Measurements from ENCODE around the gene PROK2.

The PROK2 gene

DNA sequence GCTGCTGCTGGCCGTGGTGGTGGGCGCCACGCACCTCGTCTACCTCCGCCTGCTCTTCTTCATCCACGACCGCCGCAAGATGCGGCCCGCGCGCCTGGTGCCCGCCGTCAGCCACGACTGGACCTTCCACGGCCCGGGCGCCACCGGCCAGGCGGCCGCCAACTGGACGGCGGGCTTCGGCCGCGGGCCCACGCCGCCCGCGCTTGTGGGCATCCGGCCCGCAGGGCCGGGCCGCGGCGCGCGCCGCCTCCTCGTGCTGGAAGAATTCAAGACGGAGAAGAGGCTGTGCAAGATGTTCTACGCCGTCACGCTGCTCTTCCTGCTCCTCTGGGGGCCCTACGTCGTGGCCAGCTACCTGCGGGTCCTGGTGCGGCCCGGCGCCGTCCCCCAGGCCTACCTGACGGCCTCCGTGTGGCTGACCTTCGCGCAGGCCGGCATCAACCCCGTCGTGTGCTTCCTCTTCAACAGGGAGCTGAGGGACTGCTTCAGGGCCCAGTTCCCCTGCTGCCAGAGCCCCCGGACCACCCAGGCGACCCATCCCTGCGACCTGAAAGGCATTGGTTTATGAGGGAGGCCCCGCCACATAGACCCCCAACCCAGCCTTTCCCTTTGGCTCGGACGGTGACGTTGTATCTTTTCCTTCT lies 30.2 kb downstream of the PROK2 start:
- H3K27me3 ChIP-seq (ENCODE audit: low read length): no peaks in the 10 kb centered on the region

GRCh38 chr3:71753701-71754609 lies 31.0 kb downstream of the PROK2 start, which contains the start of gene GPR27:
TSS of gene GPR27 (plus strand) at chr3:71753855. CDS start at chr3:71754050, 195 bp downstream.
- Histone ChIP-seq H3F3A (ENCODE audit: insufficient read depth) (no peaks in the 10 kb centered on the region), H2AFZ (ENCODE audit: low read depth, low read length, severe bottlenecking) (no peak within 1 kb of the TSS), H3K4me3 (ENCODE audit: insufficient read depth, low read length, poor library complexity, severe bottlenecking) (no peak within 1 kb of the TSS), H3K9ac (ENCODE audit: low read length) (no peak within 1 kb of the TSS), H3K36me3 (ENCODE audit: low read length) (no peaks in the 10 kb centered on the region), H3K27me3 (ENCODE audit: low read length) (no peaks in the 10 kb centered on the region), H3K9me2 (replicated peaks; ENCODE audit: insufficient read depth, low read length) (no peaks in the 10 kb centered on the region), H3K27ac (ENCODE audit: low read depth, low read length) (no peak within 1 kb of the TSS), H3K4me2 (ENCODE audit: low read depth, low read length, poor library complexity, severe bottlenecking) (no peak within 1 kb of the TSS), H3K79me2 (ENCODE audit: insufficient read depth, low read length) (no peaks in the 10 kb centered on the region), H3K9me3 (ENCODE audit: insufficient read depth, low read length) (no peaks in the 10 kb centered on the region), H4K20me1 (ENCODE audit: low read depth, low read length) (no peaks in the 10 kb centered on the region)
- TF ChIP-seq CTCF (IDR thresholded peaks at IDR 0.05; ENCODE audit: insufficient read depth, low read length, poor library complexity, severe bottlenecking): no peak

More for the DNA sequence above, 30.2 kb downstream of the PROK2 start:
- Histone ChIP-seq H3K79me2 (ENCODE audit: insufficient read depth, low read length) (no peaks in the 10 kb centered on the region), H3K36me3 (ENCODE audit: low read length) (no peaks in the 10 kb centered on the region), H4K20me1 (ENCODE audit: low read depth, low read length) (no peaks in the 10 kb centered on the region), H3K4me3 (ENCODE audit: insufficient read depth, low read length, poor library complexity, severe bottlenecking) (no peak overlapping the region), H3K9me3 (ENCODE audit: insufficient read depth, low read length) (no peaks in the 10 kb centered on the region), H3K27ac (ENCODE audit: low read depth, low read length) (no peak overlapping the region), H3K4me2 (ENCODE audit: low read depth, low read length, poor library complexity, severe bottlenecking) (no peak overlapping the region), H3K9me2 (replicated peaks; ENCODE audit: insufficient read depth, low read length) (no peaks in the 10 kb centered on the region), H3F3A (ENCODE audit: insufficient read depth) (no peaks in the 10 kb centered on the region), H3K9ac (ENCODE audit: low read length) (no peak overlapping the region), H2AFZ (ENCODE audit: low read depth, low read length, severe bottlenecking) (no peak overlapping the region)
- TF ChIP-seq CTCF (IDR thresholded peaks at IDR 0.05; ENCODE audit: insufficient read depth, low read length, poor library complexity, severe bottlenecking): no peak
- TF ChIP-seq EZH2phosphoT487 (conservative IDR thresholded peaks at IDR 0.05; ENCODE audit: low read length): no peak

- Histone ChIP-seq H3F3A (ENCODE audit: insufficient read depth) (no peaks in the 10 kb centered on the region), H3K36me3 (ENCODE audit: low read length) (no peaks in the 10 kb centered on the region), H3K9me3 (ENCODE audit: insufficient read depth, low read length) (no peaks in the 10 kb centered on the region), H3K27me3 (ENCODE audit: low read length) (no peaks in the 10 kb centered on the region), H3K9ac (ENCODE audit: low read length) (no peak overlapping the region), H2AFZ (ENCODE audit: low read depth, low read length, severe bottlenecking) (no peak overlapping the region), H3K27ac (ENCODE audit: low read depth, low read length) (no peak overlapping the region), H3K4me3 (ENCODE audit: insufficient read depth, low read length, poor library complexity, severe bottlenecking) (no peak overlapping the region), H3K9me2 (replicated peaks; ENCODE audit: insufficient read depth, low read length) (no peaks in the 10 kb centered on the region), H3K4me2 (ENCODE audit: low read depth, low read length, poor library complexity, severe bottlenecking) (no peak overlapping the region), H4K20me1 (ENCODE audit: low read depth, low read length) (no peaks in the 10 kb centered on the region), H3K79me2 (ENCODE audit: insufficient read depth, low read length) (no peaks in the 10 kb centered on the region)
- TF ChIP-seq EZH2phosphoT487 (conservative IDR thresholded peaks at IDR 0.05; ENCODE audit: low read length): no peak
- no peak for TF ChIP-seq CTCF (IDR thresholded peaks at IDR 0.05; ENCODE audit: insufficient read depth, low read length, poor library complexity, severe bottlenecking)
These were observed 31.9 kb downstream of the PROK2 start for GRCh38 chr3:71752831-71753700.
